ENCODE results near the gene CYP24A1. TPM values are rescaled to one million over a fixed set of nuclear protein-coding genes. Genes with fewer than 3 reads are reported as not detected.

The CYP24A1 gene
- total and polyA plus RNA-seq, 11 donors: not detected

- no peaks in the 10 kb centered on the region for H3K4me1 ChIP-seq
- H3K4me3 ChIP-seq: no peak overlapping the region
- TF ChIP-seq CTCF (IDR thresholded peaks at IDR 0.05) (no peak), POLR2A (IDR thresholded peaks at IDR 0.05) (no peak)
- H3K9me3 ChIP-seq: no peaks in the 10 kb centered on the region
- peaks cover 0 to 23% (median 3%) of the 10 kb centered on the region in 9 donors for H3K27me3 ChIP-seq
- no peak overlapping the region for H3K27ac ChIP-seq
- H3K36me3 ChIP-seq: no peaks in the 10 kb centered on the region
- DNase-seq (no peak), ATAC-seq (no peak)
- intact Hi-C loops (cut with DNase I): no loop called here
- whole genome bisulfite sequencing, 4 donors: 79 to 81% (median 80%) methylated on average over 19 of the region's 19 CpGs
Observed at GRCh38 chr20:54156981-54157835, 16.6 kb downstream of the CYP24A1 start.

- WGBS, 4 donors: 82 to 93% (median 90%) methylated on average over 5 of the region's 5 CpGs
- Histone ChIP-seq H3K9me3 (no peaks in the 10 kb centered on the region), H3K36me3 (no peaks in the 10 kb centered on the region), H3K27me3 (peaks cover 0 to 24% (median 5%) of the 10 kb centered on the region in 9 donors), H3K4me1 (no peaks in the 10 kb centered on the region), H3K4me3 (no peak overlapping the region), H3K27ac (no peak overlapping the region)
- DNase-seq (no peak), ATAC-seq (no peak)
- intact Hi-C loops (cut with DNase I): no loop called here
- TF ChIP-seq CTCF (IDR thresholded peaks at IDR 0.05) (no peak), POLR2A (IDR thresholded peaks at IDR 0.05) (no peak)
Observed at GRCh38 chr20:54156522-54156921, 17.3 kb downstream of the CYP24A1 start.

GRCh38 chr20:54155736-54156317 is 18.0 kb downstream of the CYP24A1 start:
- Histone ChIP-seq H3K36me3 (no peaks in the 10 kb centered on the region), H3K4me1 (no peaks in the 10 kb centered on the region), H3K27me3 (peaks cover 0 to 19% (median 5%) of the 10 kb centered on the region in 9 donors), H3K4me3 (no peak overlapping the region), H3K27ac (no peak overlapping the region), H3K9me3 (no peaks in the 10 kb centered on the region)
- 83 to 87% (median 84%) methylated on average over 3 of the region's 3 CpGs for WGBS, 4 donors
- intact Hi-C loops (cut with DNase I): no loop called here
- TF ChIP-seq POLR2A (IDR thresholded peaks at IDR 0.05) (no peak), CTCF (IDR thresholded peaks at IDR 0.05) (no peak)
- DNase-seq: no peak
- no peak for ATAC-seq

GRCh38 chr20:54154439-54154838 is 19.3 kb downstream of the CYP24A1 start:
- TF ChIP-seq POLR2A (IDR thresholded peaks at IDR 0.05) (no peak), CTCF (IDR thresholded peaks at IDR 0.05) (no peak)
- H3K27me3 ChIP-seq: peaks cover 0 to 17% (median 0%) of the 10 kb centered on the region in 9 donors
- 56 to 92% (median 89%) methylated on average over 2 of the region's 2 CpGs for WGBS, 4 donors
- intact Hi-C loops (cut with DNase I): no loop called here
- H3K27ac ChIP-seq: no peak overlapping the region
- H3K4me3 ChIP-seq: no peak overlapping the region
- H3K9me3 ChIP-seq: no peaks in the 10 kb centered on the region
- no peaks in the 10 kb centered on the region for H3K36me3 ChIP-seq
- ATAC-seq (no peak), DNase-seq (no peak)
- no peaks in the 10 kb centered on the region for H3K4me1 ChIP-seq

Data from heart left ventricle (tissue), 16 donors.